ENCODE measurements around the gene KRTAP2-4.
"Not testable (repeated sequence)": the region's sequence is repeated elsewhere in the genome, so short reads cannot be mapped to it uniquely, and the experiment has no call there.

The KRTAP2-4 gene

GRCh38 chr17:41071606-41072360 is 6.1 kb upstream of the KRTAP2-4 start:
- DNase-seq = peak in 1 of 2 experiments; percentile 14

DNA sequence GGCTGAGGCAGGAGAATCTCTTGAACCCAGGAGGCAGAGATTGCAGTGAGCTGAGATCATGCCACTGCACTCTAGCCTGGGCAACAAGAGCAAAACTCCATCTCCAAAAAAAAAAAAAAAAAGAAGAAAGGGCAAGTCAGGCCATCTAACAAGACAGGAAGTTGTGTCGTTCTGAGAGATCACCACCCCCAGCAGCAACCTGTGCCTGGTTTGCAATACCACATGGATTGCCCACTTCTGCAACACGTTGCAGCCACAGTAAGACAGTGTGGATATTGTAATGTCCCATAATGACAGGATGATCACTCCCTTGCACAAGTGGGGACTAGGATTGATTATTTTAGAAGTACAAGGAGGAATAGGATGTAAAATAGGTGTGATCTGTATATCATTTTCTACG is 3.4 kb upstream of the KRTAP2-4 start:
- DNase-seq = no peak

DNA sequence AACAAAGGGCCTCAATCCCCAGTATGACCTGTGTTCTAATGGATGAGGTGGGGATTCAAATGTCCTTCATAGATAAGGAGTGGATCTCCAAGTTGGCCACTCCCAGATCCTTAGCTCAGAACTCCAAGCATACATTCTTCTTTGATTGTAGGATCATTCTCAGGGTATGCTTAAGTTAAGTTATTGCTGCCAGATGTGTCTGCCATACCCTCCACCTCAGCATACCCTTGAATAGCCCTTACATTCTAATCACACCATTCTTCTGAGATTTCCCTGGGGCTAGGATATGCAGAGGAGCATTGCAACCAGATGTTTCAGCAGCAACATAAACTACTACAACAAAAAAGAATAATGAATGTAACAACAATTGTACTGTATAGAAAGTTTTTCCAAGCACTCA is 1.6 kb upstream of the KRTAP2-4 start:
- no peak for DNase-seq

- not testable (repeated sequence) for DNase-seq
These were observed 526 bp downstream of the KRTAP2-4 start for GRCh38 chr17:41065016-41065689.

- DNase-seq = no peak
These were observed 1.4 kb downstream of the KRTAP2-4 start for GRCh38 chr17:41064301-41064700.

DNA sequence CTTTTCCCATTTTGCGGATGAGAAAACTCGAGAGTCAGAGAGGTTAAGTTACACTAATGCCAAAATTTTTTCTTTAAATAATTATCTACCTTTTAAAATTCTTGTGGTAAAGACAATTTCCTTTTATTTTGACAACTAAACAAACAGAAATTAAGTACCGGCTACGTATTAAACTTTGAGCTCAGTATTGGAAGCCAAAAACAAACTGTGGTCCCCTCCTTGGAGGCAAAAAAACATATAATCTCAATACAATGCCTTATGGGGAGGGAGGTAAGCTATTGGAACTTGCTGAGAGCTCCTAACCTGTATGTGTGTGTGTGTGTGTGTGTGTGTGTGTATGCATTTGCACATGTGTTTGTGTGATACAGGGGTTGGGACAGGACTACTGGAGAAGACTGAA is 2.2 kb downstream of the KRTAP2-4 start:
- no peak for DNase-seq

DNA sequence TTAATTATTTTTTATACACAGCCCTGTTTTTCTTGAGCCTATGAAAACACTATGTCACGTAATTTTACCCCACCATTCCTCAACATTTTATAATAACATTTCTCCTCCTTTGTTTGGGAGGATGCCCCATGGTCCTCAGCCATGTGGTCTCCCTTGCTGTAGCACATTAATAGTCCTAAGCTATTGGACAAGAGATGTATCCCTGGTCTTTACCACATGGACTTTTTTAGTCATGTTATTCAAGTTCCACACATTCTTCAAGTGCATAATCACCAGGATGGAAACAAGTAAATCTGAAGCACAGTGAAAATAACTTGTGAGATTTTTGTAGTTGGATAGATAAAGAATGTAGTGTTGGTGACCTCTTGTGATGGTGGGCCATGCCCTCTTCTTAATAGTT is 3.7 kb downstream of the KRTAP2-4 start:
- no peak for DNase-seq

DNA sequence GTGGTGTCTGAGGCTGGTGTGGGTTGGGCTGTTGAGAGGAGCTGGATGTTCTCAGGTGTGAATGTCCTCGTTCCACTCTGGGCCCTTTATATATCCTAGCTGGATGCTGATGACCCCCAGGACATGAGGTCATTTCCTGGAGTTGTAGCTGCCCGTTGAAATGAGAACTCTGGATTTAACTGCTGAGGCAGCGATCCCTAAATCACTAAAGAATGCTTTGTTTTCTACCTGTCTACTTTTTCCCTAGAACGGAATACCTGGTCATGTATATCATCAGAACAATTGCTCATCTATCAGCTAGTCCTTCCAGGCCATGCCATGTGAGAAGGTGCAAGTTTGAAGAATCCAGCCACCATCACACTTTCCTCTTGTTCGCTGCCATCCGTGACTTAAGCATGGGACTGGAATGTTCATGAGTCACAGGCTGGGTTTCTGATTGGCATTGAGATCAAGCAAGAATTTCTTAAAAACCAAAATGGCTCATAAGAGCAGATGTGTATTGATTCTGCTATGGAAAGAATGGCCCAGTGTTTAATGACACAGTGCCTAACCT is 5.6 kb downstream of the KRTAP2-4 start, which contains the start of gene KRTAP2-3:
TSS of gene KRTAP2-3 (minus strand) at position 63 of the 553 bp plus-strand sequence. CDS start 64 bp downstream, outside the sequence.
- DNase-seq = no peak

- DNase-seq = not testable (repeated sequence)
These were observed 6.2 kb downstream of the KRTAP2-4 start for GRCh38 chr17:41059276-41060051.

DNA sequence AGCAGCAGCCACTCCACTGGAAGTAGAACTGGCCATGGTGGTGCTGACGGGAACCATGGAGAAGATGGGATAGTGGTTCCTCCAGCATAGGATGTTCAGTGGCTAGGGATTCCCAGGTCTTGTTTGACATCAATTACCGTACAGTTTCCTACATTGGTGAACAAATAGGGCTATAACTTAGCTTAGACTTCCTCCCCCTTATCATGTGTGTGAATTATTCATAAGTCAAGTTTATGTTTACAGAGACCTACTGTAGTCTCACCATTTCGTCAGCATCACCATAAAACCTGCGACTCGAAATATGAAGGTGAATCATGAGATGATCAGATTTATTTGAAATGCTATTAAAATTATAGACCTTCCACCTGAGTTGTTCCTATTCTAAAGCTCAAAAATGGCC is 6.9 kb downstream of the KRTAP2-4 start:
- DNase-seq = no peak

DNA sequence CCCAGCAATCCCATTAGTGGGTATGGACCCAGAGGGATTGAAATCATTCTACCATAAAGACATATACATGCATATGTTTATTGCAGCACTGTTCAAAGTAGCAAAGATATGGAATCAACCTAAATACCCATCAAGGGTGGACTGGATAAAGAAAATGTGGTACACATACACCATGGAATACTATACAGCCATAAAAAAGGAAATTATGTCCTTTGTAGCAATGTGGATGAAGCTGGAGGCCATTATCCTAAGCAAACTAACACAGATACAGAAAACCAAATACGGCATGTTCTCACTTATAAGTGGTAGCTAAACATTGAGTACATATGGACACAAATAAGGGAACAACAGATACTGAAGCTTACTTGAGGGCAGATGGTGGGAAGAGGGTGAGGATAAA is 8.1 kb downstream of the KRTAP2-4 start:
- DNase-seq = no peak

GRCh38 chr17:41055130-41055529 is 10.5 kb downstream of the KRTAP2-4 start, which contains the start of gene KRTAP2-2:
Gene KRTAP2-2 (minus strand): TSS chr17:41055230. CDS start chr17:41055211, 19 bp downstream.
- DNase-seq = not testable (repeated sequence)

GRCh38 chr17:41054556-41054955 is 11.1 kb downstream of the KRTAP2-4 start:
- DNase-seq = not testable (repeated sequence)

- no peak for DNase-seq
These were observed 11.7 kb downstream of the KRTAP2-4 start for GRCh38 chr17:41054025-41054424.

DNA sequence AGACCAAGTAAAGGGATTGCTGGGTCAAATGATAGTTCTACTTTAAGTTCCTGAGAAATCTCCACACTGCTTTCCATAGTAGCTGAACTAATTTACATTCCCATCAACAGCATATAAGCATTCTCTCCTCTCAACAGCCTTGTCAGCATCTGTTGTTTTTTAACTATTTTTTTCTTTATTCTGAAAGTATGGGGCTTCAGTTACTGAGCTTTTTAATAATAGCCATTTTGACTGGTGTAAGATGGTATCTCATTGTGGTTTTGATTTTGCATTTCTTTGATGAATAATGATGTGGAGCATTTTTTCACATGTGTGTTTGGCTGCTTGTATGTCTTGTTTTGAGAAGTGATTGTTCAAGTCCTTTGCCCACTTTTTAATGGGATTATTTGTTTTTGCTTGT is 13.1 kb downstream of the KRTAP2-4 start:
- no peak for DNase-seq

DNA sequence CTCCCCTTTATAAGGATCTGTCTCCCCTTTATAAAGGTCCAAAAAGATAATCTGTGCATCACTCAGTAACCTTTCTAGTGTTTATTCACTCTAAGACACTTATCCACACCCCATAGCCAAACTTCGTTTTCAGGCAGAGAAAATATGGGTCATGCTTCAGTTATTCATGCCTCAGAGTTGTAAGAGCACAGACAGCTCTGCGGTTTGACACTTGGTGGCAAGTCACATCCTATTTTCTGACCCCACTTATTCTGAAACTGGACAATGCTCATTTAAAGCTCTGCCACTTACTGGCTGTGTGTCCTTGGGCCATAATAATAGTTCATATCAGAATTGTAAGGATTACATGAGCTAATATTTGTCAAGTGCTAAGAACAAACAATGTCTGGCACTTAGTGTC is 16.6 kb downstream of the KRTAP2-4 start:
- DNase-seq = no peak

DNA sequence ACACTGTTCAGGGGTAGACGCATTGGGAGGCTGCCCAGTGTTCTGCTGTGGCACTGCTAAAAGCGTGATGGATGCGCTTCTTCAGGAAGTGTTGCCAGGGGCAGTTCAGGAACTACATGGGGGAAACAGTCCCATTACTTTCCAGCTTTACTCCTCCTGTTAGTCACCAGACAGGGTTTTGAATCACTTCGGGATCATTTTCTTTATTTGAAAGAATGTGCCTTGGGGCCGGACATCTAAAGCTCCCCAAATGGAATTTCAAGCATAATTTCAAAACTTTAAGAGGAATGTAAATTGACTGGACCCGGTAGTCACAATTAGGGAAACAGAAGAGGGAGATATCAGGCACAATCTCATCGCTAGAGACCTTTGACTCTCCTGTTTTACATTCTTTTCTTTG is 17.2 kb downstream of the KRTAP2-4 start:
- no peak for DNase-seq

DNA sequence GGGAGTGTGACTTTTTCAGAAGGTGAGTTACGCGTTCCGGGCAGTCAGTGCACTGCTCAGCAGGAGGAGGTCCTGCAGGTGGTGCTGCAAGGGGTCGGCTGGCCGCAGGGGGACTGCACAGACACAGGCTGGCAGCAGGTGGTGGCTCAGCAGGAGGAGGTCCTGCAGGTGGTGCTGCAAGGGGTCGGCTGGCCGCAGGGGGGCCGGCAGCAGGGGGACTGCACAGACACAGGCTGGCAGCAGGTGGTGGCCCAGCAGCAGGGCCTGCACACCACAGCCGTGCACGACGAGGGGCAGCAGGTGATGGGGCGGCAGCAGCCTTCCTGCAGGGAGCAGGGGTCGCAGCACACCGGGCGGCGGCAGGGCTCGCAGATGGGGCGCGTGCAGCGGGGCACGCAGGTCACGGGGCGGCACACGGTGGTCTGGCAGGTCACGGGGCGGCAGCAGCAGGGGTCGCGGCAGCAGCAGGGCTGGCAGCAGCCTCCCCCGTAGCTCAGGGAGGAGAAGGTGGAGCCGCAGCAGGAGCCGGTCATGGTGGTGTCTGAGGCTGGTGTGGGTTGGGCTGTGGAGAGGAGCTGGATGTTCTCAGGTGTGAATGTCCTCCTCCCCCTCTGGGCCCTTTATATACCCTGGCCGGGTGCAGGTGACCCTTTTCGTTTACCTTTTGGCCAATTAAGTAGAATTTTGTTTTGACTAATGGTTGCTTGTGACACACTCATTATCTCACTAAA is 18.8 kb downstream of the KRTAP2-4 start, which contains the start of gene KRTAP2-1:
TSS of gene KRTAP2-1 (minus strand) at position 582 of the 731 bp plus-strand sequence. CDS start at position 533, 49 bp downstream.
- DNase-seq = not testable (repeated sequence)

DNA sequence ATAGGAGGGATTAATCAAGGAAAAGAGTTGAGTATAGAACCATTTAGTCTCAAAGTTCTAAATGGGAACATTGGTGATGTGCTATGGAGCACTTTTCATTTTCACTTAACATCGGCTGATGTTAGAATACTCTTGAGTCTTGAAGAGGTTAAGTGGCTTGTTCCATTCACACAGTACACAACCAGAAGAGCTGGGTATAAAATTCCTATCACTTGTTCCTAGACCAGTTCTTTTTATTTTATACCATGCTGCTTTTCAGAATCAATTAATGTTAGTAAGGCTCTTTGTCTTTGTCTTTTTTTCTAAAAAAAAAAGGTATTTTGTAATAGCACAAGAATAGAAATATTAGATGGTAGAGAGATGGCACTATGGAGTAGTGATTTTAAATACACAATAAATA is 22.7 kb downstream of the KRTAP2-4 start:
- DNase-seq = no peak

GRCh38 chr17:41040783-41041571 is 24.7 kb downstream of the KRTAP2-4 start, which contains the start of gene KRTAP1-1:
Gene KRTAP1-1 (minus strand): TSS chr17:41041450. CDS start chr17:41041397, 53 bp downstream.
- DNase-seq = peak; percentile 5 to 59

DNA sequence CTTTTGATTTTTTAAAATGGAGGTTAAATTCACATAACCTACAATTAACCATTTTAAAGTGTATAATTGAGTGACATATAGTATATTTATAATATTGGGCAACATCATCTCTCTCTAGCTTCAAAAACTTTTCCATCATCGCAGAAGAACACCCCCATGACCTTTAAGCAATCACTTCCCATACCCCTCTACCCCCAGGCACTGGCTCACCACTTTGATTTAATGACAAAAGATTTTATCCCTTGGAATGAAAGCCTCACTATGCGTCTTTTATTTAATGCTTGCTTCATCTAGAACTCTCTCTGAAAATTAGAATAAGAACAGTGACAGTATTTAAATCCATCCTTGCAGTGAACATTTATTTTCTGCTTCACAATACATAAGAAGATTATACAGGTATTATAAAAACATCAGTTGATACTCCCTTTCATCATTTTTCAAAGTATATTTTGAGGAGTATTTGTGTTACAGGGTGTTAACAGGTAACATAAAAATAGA is 27.8 kb downstream of the KRTAP2-4 start:
- DNase-seq = no peak

Data from NCI-H2081 (cell line).